ENCODE measurements around the gene TOP2B.

Gene TOP2B

GRCh38 chr3:25568525-25569078, 96.1 kb downstream of the TOP2B start:
- no peak for TF ChIP-seq POLR2A (IDR thresholded peaks at IDR 0.05; ENCODE audit: extremely low read depth, insufficient read length)
- no peak for TF ChIP-seq MAX (IDR thresholded peaks at IDR 0.05; ENCODE audit: low read depth, low read length)
- DNase-seq (ENCODE audit: low read depth), result no peak
- H3K4me3 ChIP-seq (ENCODE audit: low read depth, low read length), result no peak overlapping the region

- no peak overlapping the region for H3K4me3 ChIP-seq (ENCODE audit: low read depth, low read length)
- TF ChIP-seq CTCF (IDR thresholded peaks at IDR 0.05; ENCODE audit: low read depth, low read length), result no peak
- no peak for TF ChIP-seq POLR2A (IDR thresholded peaks at IDR 0.05; ENCODE audit: extremely low read depth, insufficient read length)
- TF ChIP-seq MAX (IDR thresholded peaks at IDR 0.05; ENCODE audit: low read depth, low read length), result no peak
- no peak for TF ChIP-seq MYC (IDR thresholded peaks at IDR 0.05; ENCODE audit: low read depth, low read length)
- no peak for DNase-seq (ENCODE audit: low read depth)
Measured at GRCh38 chr3:25567806-25568524, 96.7 kb downstream of the TOP2B start.

- no peak for TF ChIP-seq MYC (IDR thresholded peaks at IDR 0.05; ENCODE audit: low read depth, low read length)
- no peak for TF ChIP-seq CTCF (IDR thresholded peaks at IDR 0.05; ENCODE audit: low read depth, low read length)
- no peak for TF ChIP-seq MAX (IDR thresholded peaks at IDR 0.05; ENCODE audit: low read depth, low read length)
- TF ChIP-seq POLR2A (IDR thresholded peaks at IDR 0.05; ENCODE audit: extremely low read depth, insufficient read length), result no peak
- DNase-seq (ENCODE audit: low read depth), result no peak
- no peak overlapping the region for H3K4me3 ChIP-seq (ENCODE audit: low read depth, low read length)
Measured at GRCh38 chr3:25567388-25567787, 97.3 kb downstream of the TOP2B start.

GRCh38 chr3:25566358-25566920, 98.3 kb downstream of the TOP2B start:
- no peak overlapping the region for H3K4me3 ChIP-seq (ENCODE audit: low read depth, low read length)
- TF ChIP-seq POLR2A (IDR thresholded peaks at IDR 0.05; ENCODE audit: extremely low read depth, insufficient read length) (no peak), MYC (IDR thresholded peaks at IDR 0.05; ENCODE audit: low read depth, low read length) (no peak), MAX (IDR thresholded peaks at IDR 0.05; ENCODE audit: low read depth, low read length) (no peak), CTCF (IDR thresholded peaks at IDR 0.05; ENCODE audit: low read depth, low read length) (no peak)
- DNase-seq (ENCODE audit: low read depth), result no peak

- no peak for TF ChIP-seq MAX (IDR thresholded peaks at IDR 0.05; ENCODE audit: low read depth, low read length)
- no peak for TF ChIP-seq POLR2A (IDR thresholded peaks at IDR 0.05; ENCODE audit: extremely low read depth, insufficient read length)
- no peak for TF ChIP-seq CTCF (IDR thresholded peaks at IDR 0.05; ENCODE audit: low read depth, low read length)
- TF ChIP-seq MYC (IDR thresholded peaks at IDR 0.05; ENCODE audit: low read depth, low read length), result no peak
- no peak for DNase-seq (ENCODE audit: low read depth)
- no peak overlapping the region for H3K4me3 ChIP-seq (ENCODE audit: low read depth, low read length)
Measured at GRCh38 chr3:25565807-25566206, 98.9 kb downstream of the TOP2B start.

GRCh38 chr3:25564075-25564474, 100.6 kb downstream of the TOP2B start:
- TF ChIP-seq MAX (IDR thresholded peaks at IDR 0.05; ENCODE audit: low read depth, low read length) (no peak), POLR2A (IDR thresholded peaks at IDR 0.05; ENCODE audit: extremely low read depth, insufficient read length) (no peak), MYC (IDR thresholded peaks at IDR 0.05; ENCODE audit: low read depth, low read length) (no peak), CTCF (IDR thresholded peaks at IDR 0.05; ENCODE audit: low read depth, low read length) (no peak)
- no peak overlapping the region for H3K4me3 ChIP-seq (ENCODE audit: low read depth, low read length)
- no peak for DNase-seq (ENCODE audit: low read depth)

All from NB4 (cell line).